Measurements from ENCODE around the gene TRIM31.

Gene TRIM31

GRCh38 chr6:30063315-30063714 is 49.6 kb downstream of the TRIM31 start:
- no peak for TF ChIP-seq CTCF (conservative IDR thresholded peaks at IDR 0.05; ENCODE audit: low read depth, low read length)
- DNase-seq (ENCODE audit: low read depth), result no peak
- no peak overlapping the region for H3K4me3 ChIP-seq (ENCODE audit: low read length)

GRCh38 chr6:30062471-30063178 is 50.3 kb downstream of the TRIM31 start:
- peak overlapping the region; percentile 100 for H3K4me3 ChIP-seq (ENCODE audit: low read length)
- DNase-seq (ENCODE audit: low read depth), result no peak
- no peak for TF ChIP-seq CTCF (conservative IDR thresholded peaks at IDR 0.05; ENCODE audit: low read depth, low read length)

- DNase-seq (ENCODE audit: low read depth), result no peak
- TF ChIP-seq CTCF (conservative IDR thresholded peaks at IDR 0.05; ENCODE audit: low read depth, low read length), result no peak
- H3K4me3 ChIP-seq (ENCODE audit: low read length), result peak overlapping the region; percentile 100
Measured at GRCh38 chr6:30061858-30062458, 50.9 kb downstream of the TRIM31 start.

- DNase-seq (ENCODE audit: low read depth), result peak; percentile 87
- no peak for TF ChIP-seq CTCF (conservative IDR thresholded peaks at IDR 0.05; ENCODE audit: low read depth, low read length)
- peak within 1 kb of the TSS; percentile 100 for H3K4me3 ChIP-seq (ENCODE audit: low read length)
Measured at GRCh38 chr6:30061092-30061857, 51.6 kb downstream of the TRIM31 start, which contains the start of gene POLR1H. TSS of gene POLR1H (plus strand) at chr6:30061265. CDS start at chr6:30061525, 260 bp downstream.

GRCh38 chr6:30060606-30061091 is 52.2 kb downstream of the TRIM31 start:
- H3K4me3 ChIP-seq (ENCODE audit: low read length), result peak overlapping the region; percentile 100
- no peak for DNase-seq (ENCODE audit: low read depth)
- TF ChIP-seq CTCF (conservative IDR thresholded peaks at IDR 0.05; ENCODE audit: low read depth, low read length), result no peak

GRCh38 chr6:30055513-30055912 is 57.4 kb downstream of the TRIM31 start:
- TF ChIP-seq CTCF (conservative IDR thresholded peaks at IDR 0.05; ENCODE audit: low read depth, low read length), result no peak
- H3K4me3 ChIP-seq (ENCODE audit: low read length), result no peak overlapping the region
- DNase-seq (ENCODE audit: low read depth), result no peak

All from retinal pigment epithelial cell (primary cell).